K562 (cell line): Measurements from ENCODE around the gene ZDHHC5. TPM values are rescaled to one million over a fixed set of nuclear protein-coding genes. Genes with fewer than 3 reads are reported as not detected.

Experiments
- ARID2 ChIP-seq: fragments of 450-650 bp; IDR thresholded peaks from 2 replicates; pipeline ENCODE4 v1.6.1; 2017; ENCODE audit warnings: antibody characterized with exemption, mild to moderate bottlenecking
- CBX3 ChIP-seq, 2 experiments: IDR thresholded peaks; 1 replicate in 1 of 2; 2 replicates in 1 of 2; pipeline ENCODE4 v1.6.1; 2012; ENCODE audit warnings: inconsistent platforms in 2 of 2, low read length in 2 of 2, borderline replicate concordance in 1 of 2, control low read depth in 1 of 2
- CEBPG ChIP-seq, 3 experiments: fragments of 200-800 bp in 1 of 3; sonication (Bioruptor generic) in 1 of 3; sonication (generic) in 1 of 3; formaldehyde crosslinking in 1 of 3; IDR thresholded peaks in 2 of 3; conservative IDR thresholded peaks in 1 of 3; 2 replicates each; pipeline versions ENCODE4 v1.6.1 to v1.8.0; 2016 to 2022; ENCODE audit warnings: missing compliant biosample characterization in 2 of 3, missing genetic modification characterization in 2 of 3, mild to moderate bottlenecking in 1 of 3, missing genetic modification reagents in 1 of 3
- ELK3 ChIP-seq: fragments of 450-650 bp; formaldehyde crosslinking; IDR thresholded peaks from 2 replicates; pipeline ENCODE4 v1.4.0; 2020; ENCODE audit warnings: mild to moderate bottlenecking
- ETS2 ChIP-seq: IDR thresholded peaks from 2 replicates; pipeline ENCODE4 v1.6.1; 2016; ENCODE audit warnings: borderline replicate concordance, missing genetic modification characterization, mild to moderate bottlenecking, moderate library complexity, missing compliant biosample characterization; ENCODE audit not compliant: poor library complexity, severe bottlenecking
- GATAD2A ChIP-seq: fragments of 450-650 bp; IDR thresholded peaks from 2 replicates; pipeline ENCODE4 v1.6.1; 2017
- KLF6 ChIP-seq: fragments of 250-450 bp; sonication (Bioruptor Pico); IDR thresholded peaks from 2 replicates; pipeline ENCODE4 v1.4.0; 2020; ENCODE audit warnings: mild to moderate bottlenecking, moderate library complexity, borderline replicate concordance
- MAFK ChIP-seq: IDR thresholded peaks from 2 replicates; pipeline ENCODE4 v1.6.1; 2011; ENCODE audit warnings: low read length, improper control_type of control experiment
- MCM5 ChIP-seq: fragments of 450-650 bp; IDR thresholded peaks from 2 replicates; pipeline ENCODE4 v1.6.1; 2016; ENCODE audit warnings: low read depth
- MGA ChIP-seq: fragments of 450-650 bp; IDR thresholded peaks from 2 replicates; pipeline ENCODE4 v1.6.1; 2016; ENCODE audit warnings: mild to moderate bottlenecking, moderate library complexity
- MIER1 ChIP-seq: fragments of 450-650 bp; IDR thresholded peaks from 2 replicates; pipeline ENCODE4 v1.6.1; 2016; ENCODE audit warnings: antibody characterized with exemption, mild to moderate bottlenecking, low read depth
- PCBP1 ChIP-seq: fragments of 200-400 bp; formaldehyde crosslinking; IDR thresholded peaks from 2 replicates; pipeline ENCODE4 v1.6.1; 2018; ENCODE audit warnings: mild to moderate bottlenecking, low read depth, low read length; ENCODE audit not compliant: poor library complexity, severe bottlenecking
- SP1 ChIP-seq: sonication (generic); formaldehyde crosslinking; IDR thresholded peaks from 2 replicates; pipeline ENCODE4 v1.8.1; 2022; ENCODE audit warnings: mild to moderate bottlenecking, missing genetic modification reagents
- SPI1 ChIP-seq: IDR thresholded peaks from 2 replicates; pipeline ENCODE4 v1.6.1; 2011; ENCODE audit warnings: low read depth, low read length, control low read depth, borderline replicate concordance
- SRSF7 ChIP-seq: fragments of 200-400 bp; formaldehyde crosslinking; optimal IDR thresholded peaks from 2 replicates; pipeline ENCODE3; 2017; ENCODE audit warnings: mild to moderate bottlenecking, low read depth, low read length
- STAT5A ChIP-seq: IDR thresholded peaks from 2 replicates; pipeline ENCODE4 v1.6.1; 2012; ENCODE audit warnings: low read length, inconsistent platforms, borderline replicate concordance
- TRIM28 ChIP-seq: fragments of 450-650 bp; IDR thresholded peaks from 2 replicates; pipeline ENCODE4 v1.6.1; 2017
- ZFP36 ChIP-seq: fragments of 150-350 bp; IDR thresholded peaks from 2 replicates; pipeline ENCODE4 v1.6.1; 2018; ENCODE audit warnings: low read length, low read depth; ENCODE audit not compliant: partially characterized antibody
- polyA plus RNA-seq, 8 experiments: library from polyadenylated mRNA; depleted of rRNA in 4 of 8; stranded (reverse) in 5 of 8; unstranded in 3 of 8; fragments of >200 nt; fragmentation: Nextera tagmentation in 2 of 8; fragmentation: Illumina TruSeq in 1 of 8; extraction: Ambion mirVana in 2 of 8; extraction: Trizol in 1 of 8; gene quantifications; 2 replicates each; pipeline versions ENCODE4 v1.2.1 to v1.2.3, GENCODE V29; 2011 to 2014; ENCODE audit warnings: inconsistent platforms in 1 of 8, missing spikeins in 1 of 8
- total RNA-seq, 7 experiments: library from RNA; depleted of rRNA in 6 of 7; stranded (reverse); fragments of >200 nt in 6 of 7; fragmentation: Illumina TruSeq in 2 of 7; extraction: Trizol in 2 of 7; gene quantifications; 2 replicates each; pipeline versions ENCODE4 v1.2.1 to v1.2.3, GENCODE V29; 2011 to 2021; ENCODE audit warnings: low replicate concordance in 1 of 7

ZDHHC5 gene
- total and polyA plus RNA-seq, 9 of the 15 experiments (the other 6 are each of a cell fraction or from before 2014, with no cell fraction given) = 3.8 to 64.2 (median 35.9) TPM

GRCh38 chr11:57619331-57619730, 48.6 kb upstream of the ZDHHC5 start (continued):
- TF ChIP-seq MGA (no peak), SPI1 (no peak), CBX3 (IDR thresholded peaks at IDR 0.05; ENCODE audit: borderline replicate concordance in 1 of 2, low read length in 2 of 2) (peak in 1 of 2 experiments; percentile 99; a peak in 2 of 3 replicates), TRIM28 (0 out of 2 replicates have a peak, but pooled peaks have one; percentile 51), GATAD2A (no peak), KLF6 (no peak), PCBP1 (no peak), SRSF7 (no peak), STAT5A (no peak), ZFP36 (no peak), CEBPG (CRISPR knock-in tag; IDR thresholded peaks at IDR 0.05) (no peak), CEBPG (tag; conservative IDR thresholded peaks at IDR 0.05 in 1 of 2, IDR thresholded peaks at IDR 0.05 in 1 of 2) (no peak), MIER1 (no peak), MAFK (no peak), ARID2 (no peak), SP1 (CRISPR knock-in tag) (no peak), ETS2 (tag) (no peak), MCM5 (no peak), ELK3 (no peak)
